Panc1 (cell line): ENCODE results near the gene SLC7A1. TPM values are rescaled to one million over a fixed set of nuclear protein-coding genes. Genes with fewer than 3 reads are reported as not detected.

Experiments
- ATAC-seq: fragments of 200-7000 bp; cut with Tn5 transposase; 2 replicates; pipeline ENCODE4 v1.9.1; 2020; ENCODE audit warnings: mild to moderate bottlenecking, moderate library complexity
- BruUV-seq: library from RNA; stranded (reverse); fragments of 400-500 nt; replicated peaks from 2 replicates; lab custom pipeline; 2021; lab: Mats Ljungman, UMichigan
- CTCF ChIA-PET: fragments of 300-600 bp; sonication (Branson Sonifier 250); formaldehyde crosslinking; loops from one replicate; lab custom pipeline; 2022; ENCODE audit warnings: antibody characterized with exemption; lab: Charles Lee
- POLR2A ChIA-PET: fragments of 300-600 bp; sonication (Branson Sonifier 250); formaldehyde crosslinking; loops from one replicate; lab custom pipeline; 2022; ENCODE audit warnings: antibody characterized with exemption; lab: Charles Lee
- DNase-seq: peaks from one replicate; pipeline ENCODE4 v3.0.0-alpha.2; 2010; ENCODE audit warnings: low read depth, low spot score
- H3K27ac ChIP-seq: 2 replicates; pipeline ENCODE4 v1.5.1; 2011; ENCODE audit warnings: mild to moderate bottlenecking, low read length, inconsistent platforms
- H3K27me3 ChIP-seq: fragments of 200-500 bp; sonication (Bioruptor generic); 2 replicates; pipeline ENCODE4 v1.6.0; 2014; ENCODE audit warnings: low read length, inconsistent platforms; ENCODE audit not compliant: control insufficient read depth, insufficient read depth
- H3K36me3 ChIP-seq: fragments of 200-500 bp; sonication (Bioruptor generic); 2 replicates; pipeline ENCODE4 v1.5.1; 2014; ENCODE audit warnings: inconsistent platforms, mild to moderate bottlenecking, low read length, moderate library complexity; ENCODE audit not compliant: control insufficient read depth, insufficient read depth
- H3K4me1 ChIP-seq: 2 replicates; pipeline ENCODE4 v1.5.1; 2011; ENCODE audit warnings: inconsistent platforms, mild to moderate bottlenecking, low read length, moderate library complexity; ENCODE audit not compliant: control insufficient read depth, insufficient read depth
- H3K4me3 ChIP-seq, 2 experiments: 2 replicates each; pipeline ENCODE4 v1.5.1; 2011 to 2012; ENCODE audit warnings: low read depth in 2 of 2, low read length in 2 of 2, mild to moderate bottlenecking in 2 of 2, inconsistent platforms in 1 of 2, moderate library complexity in 1 of 2
- H3K9me3 ChIP-seq: fragments of 200-500 bp; sonication (Bioruptor generic); 2 replicates; pipeline ENCODE4 v1.5.1; 2014; ENCODE audit warnings: low read depth, mild to moderate bottlenecking, inconsistent platforms, low read length, moderate library complexity; ENCODE audit not compliant: control insufficient read depth, insufficient read depth
- CTCF ChIP-seq: fragments of 450-650 bp; IDR thresholded peaks from 2 replicates; pipeline ENCODE4 v1.5.1; 2017; ENCODE audit warnings: mild to moderate bottlenecking
- POLR2AphosphoS5 ChIP-seq: IDR thresholded peaks from 2 replicates; pipeline ENCODE4 v1.6.1; 2012; ENCODE audit warnings: mild to moderate bottlenecking, low read depth, low read length, moderate library complexity
- SIN3A ChIP-seq: IDR thresholded peaks from 2 replicates; pipeline ENCODE4 v1.6.1; 2012; ENCODE audit warnings: low read depth, mild to moderate bottlenecking, low read length, moderate library complexity, borderline replicate concordance; ENCODE audit not compliant: insufficient read depth
- TCF7L2 ChIP-seq: IDR thresholded peaks from 2 replicates; pipeline ENCODE4 v1.6.1; 2011; ENCODE audit warnings: mild to moderate bottlenecking, low read depth, low read length, inconsistent platforms
- in situ Hi-C: cut with HindIII; loops from 2 replicates; pipeline ENCODE4 v1.10.0; 2016; ENCODE audit warnings: low sequenced_read_pairs, low pct_unique_long_range_greater_than_20kb
- intact Hi-C: fragments of 100-400 bp; cut with micrococcal nuclease; formaldehyde crosslinking; loops from one replicate; pipeline ENCODE4 v1.10.0; 2022; ENCODE audit not compliant: unreplicated experiment
- total RNA-seq: library from RNA; stranded (reverse); gene quantifications from one replicate; pipeline ENCODE4 v1.2.1, GENCODE V29; 2021; ENCODE audit not compliant: unreplicated experiment
- TF ChIP-seq, protein P1 (sequence below), 2 experiments: IDR thresholded peaks; 2 replicates each; pipeline ENCODE4 v1.6.1; 2011 to 2012; ENCODE audit warnings: low read depth in 2 of 2, control low read depth in 1 of 2, low read length in 1 of 2, mild to moderate bottlenecking in 1 of 2, moderate library complexity in 1 of 2; ENCODE audit not compliant: insufficient read depth in 1 of 2

The SLC7A1 gene
- total RNA-seq, 1 experiment from 2014 or later = 63.3 TPM

DNA sequence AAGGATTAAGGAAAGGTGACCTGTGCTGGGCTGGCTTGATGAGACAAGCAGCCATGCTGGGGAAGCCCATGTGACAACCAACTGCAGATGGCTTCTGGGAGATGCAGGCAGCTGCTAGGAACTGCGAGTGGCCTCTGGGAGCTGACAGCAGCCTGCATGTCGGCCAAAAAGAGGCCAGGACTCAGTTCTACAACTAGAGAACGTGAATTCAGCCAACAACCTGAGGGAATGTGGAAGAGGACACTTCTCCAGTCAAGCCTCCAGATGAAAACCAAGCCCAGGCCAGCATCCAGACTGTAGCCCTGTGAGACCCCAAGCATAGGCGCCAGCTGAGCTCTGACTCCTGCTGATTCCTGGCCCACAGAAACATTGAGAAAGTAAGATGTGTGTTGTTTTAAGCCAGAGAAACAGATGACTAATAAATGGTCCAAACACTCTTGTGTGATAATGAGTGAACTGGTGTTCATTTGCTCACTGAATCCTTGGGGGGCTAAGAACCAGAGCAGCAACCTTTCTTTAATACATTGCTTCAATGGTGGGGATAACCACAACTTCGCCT, 45.0 kb downstream of the SLC7A1 start:
- POLR2A ChIA-PET = no interaction called here
- H3K27me3 ChIP-seq = no peaks in the 10 kb centered on the region
- CTCF ChIA-PET = no interaction called here
- in situ Hi-C loops (no loop called here), intact Hi-C loops (no loop called here)
- H3K4me1 ChIP-seq = no peaks in the 10 kb centered on the region
- no peak overlapping the region for H3K27ac ChIP-seq
- H3K4me3 ChIP-seq = no peak overlapping the region
- DNase-seq = no peak
- no peaks in the 10 kb centered on the region for H3K36me3 ChIP-seq
- TF ChIP-seq, protein P1, sequence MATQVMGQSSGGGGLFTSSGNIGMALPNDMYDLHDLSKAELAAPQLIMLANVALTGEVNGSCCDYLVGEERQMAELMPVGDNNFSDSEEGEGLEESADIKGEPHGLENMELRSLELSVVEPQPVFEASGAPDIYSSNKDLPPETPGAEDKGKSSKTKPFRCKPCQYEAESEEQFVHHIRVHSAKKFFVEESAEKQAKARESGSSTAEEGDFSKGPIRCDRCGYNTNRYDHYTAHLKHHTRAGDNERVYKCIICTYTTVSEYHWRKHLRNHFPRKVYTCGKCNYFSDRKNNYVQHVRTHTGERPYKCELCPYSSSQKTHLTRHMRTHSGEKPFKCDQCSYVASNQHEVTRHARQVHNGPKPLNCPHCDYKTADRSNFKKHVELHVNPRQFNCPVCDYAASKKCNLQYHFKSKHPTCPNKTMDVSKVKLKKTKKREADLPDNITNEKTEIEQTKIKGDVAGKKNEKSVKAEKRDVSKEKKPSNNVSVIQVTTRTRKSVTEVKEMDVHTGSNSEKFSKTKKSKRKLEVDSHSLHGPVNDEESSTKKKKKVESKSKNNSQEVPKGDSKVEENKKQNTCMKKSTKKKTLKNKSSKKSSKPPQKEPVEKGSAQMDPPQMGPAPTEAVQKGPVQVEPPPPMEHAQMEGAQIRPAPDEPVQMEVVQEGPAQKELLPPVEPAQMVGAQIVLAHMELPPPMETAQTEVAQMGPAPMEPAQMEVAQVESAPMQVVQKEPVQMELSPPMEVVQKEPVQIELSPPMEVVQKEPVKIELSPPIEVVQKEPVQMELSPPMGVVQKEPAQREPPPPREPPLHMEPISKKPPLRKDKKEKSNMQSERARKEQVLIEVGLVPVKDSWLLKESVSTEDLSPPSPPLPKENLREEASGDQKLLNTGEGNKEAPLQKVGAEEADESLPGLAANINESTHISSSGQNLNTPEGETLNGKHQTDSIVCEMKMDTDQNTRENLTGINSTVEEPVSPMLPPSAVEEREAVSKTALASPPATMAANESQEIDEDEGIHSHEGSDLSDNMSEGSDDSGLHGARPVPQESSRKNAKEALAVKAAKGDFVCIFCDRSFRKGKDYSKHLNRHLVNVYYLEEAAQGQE (IDR thresholded peaks at IDR 0.05; ENCODE audit: insufficient read depth in 1 of 2, low read depth in 2 of 2, low read length in 1 of 2) = no peak
- no peak for TF ChIP-seq CTCF
- TF ChIP-seq POLR2AphosphoS5 = no peak
- no peak for TF ChIP-seq TCF7L2
- TF ChIP-seq SIN3A = no peak
- no TSS peak for BruUV-seq
- H3K9me3 ChIP-seq = no peaks in the 10 kb centered on the region
- no peak for ATAC-seq

DNA sequence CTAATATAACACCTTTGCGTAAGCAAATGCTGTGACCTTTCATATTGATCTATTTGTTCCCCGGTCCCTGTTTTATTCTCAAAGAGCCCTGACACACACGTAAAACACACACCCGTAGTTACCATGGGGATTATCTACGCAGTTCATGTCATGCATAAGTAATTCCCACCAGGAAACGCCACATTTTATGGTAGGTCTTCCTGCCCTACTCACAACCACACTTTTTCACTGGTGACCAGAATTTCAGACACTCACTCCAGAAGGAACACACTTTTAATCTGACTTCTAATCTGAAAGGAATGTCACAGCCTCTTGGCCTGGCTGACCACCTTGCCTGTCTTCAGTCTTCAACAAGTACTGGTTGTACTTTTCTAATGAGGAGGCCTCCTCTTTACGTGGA, 46.8 kb downstream of the SLC7A1 start:
- Histone ChIP-seq H3K36me3 (no peaks in the 10 kb centered on the region), H3K27ac (no peak overlapping the region), H3K4me3 (no peak overlapping the region), H3K4me1 (no peaks in the 10 kb centered on the region), H3K9me3 (no peaks in the 10 kb centered on the region), H3K27me3 (no peaks in the 10 kb centered on the region)
- no peak for DNase-seq
- ATAC-seq = no peak
- TF ChIP-seq, protein P1 (IDR thresholded peaks at IDR 0.05; ENCODE audit: insufficient read depth in 1 of 2, low read depth in 2 of 2, low read length in 1 of 2) = no peak
- TF ChIP-seq TCF7L2 (no peak), SIN3A (no peak), POLR2AphosphoS5 (no peak), CTCF (no peak)
- in situ Hi-C loops = no loop called here
- ChIA-PET POLR2A (no interaction called here), CTCF (no interaction called here)
- no TSS peak for BruUV-seq
- intact Hi-C loops = no loop called here
